GM12801 (cell line): ENCODE results near the gene P4HA3.

Source experiments
- CTCF ChIP-seq: IDR thresholded peaks from one replicate; pipeline ENCODE4 v1.5.1; 2011; ENCODE audit warnings: control low read depth; ENCODE audit not compliant: insufficient read length; ENCODE audit errors: extremely low read depth

P4HA3 gene

GRCh38 chr11:74288911-74289310 lies 22.5 kb downstream of the P4HA3 start:
- no peak for TF ChIP-seq CTCF

GRCh38 chr11:74288161-74288560 lies 23.3 kb downstream of the P4HA3 start:
- no peak for TF ChIP-seq CTCF

DNA sequence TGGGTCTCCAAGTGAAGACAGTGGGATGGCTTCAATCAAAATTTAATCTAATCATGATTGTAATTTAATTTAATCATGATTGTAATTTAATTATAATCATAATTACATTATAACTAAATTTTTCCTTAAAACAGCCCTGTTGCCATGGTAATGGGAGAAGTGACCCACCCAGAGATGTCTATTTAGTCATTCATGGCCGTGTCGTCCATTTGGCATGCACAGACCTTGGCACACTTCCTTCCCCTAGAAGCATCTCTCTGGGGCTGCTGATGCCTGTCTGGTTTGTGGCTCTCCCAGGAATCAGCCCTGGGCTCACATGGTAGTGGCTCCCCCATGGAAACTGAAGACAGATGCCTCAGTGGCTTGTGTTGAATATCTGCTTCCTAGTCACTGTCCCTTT lies 27.0 kb downstream of the P4HA3 start:
- no peak for TF ChIP-seq CTCF

DNA sequence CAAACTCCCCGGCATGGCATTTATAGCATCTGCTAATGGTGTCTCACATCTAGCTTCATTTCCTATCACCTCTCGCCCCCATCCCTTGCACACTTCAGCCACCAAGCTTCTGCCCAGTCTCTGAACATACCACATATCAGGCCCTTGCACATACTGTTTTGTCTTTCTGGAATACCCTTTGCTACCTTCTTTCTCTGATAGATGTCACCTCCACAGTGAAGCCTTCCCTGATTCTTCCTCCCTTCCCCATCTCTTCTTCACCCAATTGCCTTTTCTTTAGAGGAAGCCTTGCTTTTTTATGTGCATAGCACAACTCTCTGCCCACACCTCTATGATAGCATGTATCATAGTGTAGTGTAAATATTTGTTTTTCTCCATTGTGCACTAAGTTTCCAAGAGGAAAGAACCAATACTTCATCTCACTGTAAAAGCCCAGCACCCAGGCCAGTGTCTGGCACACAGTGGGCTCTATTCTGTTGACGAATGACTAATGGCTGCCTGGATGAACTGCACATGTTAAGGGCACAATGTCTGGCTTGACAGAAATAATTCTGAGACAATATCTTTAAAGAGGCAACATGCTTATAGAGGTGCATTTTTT lies 27.8 kb downstream of the P4HA3 start:
- no peak for TF ChIP-seq CTCF

GRCh38 chr11:74282914-74283371 lies 28.5 kb downstream of the P4HA3 start:
- no peak for TF ChIP-seq CTCF

- TF ChIP-seq CTCF: no peak
Observed at GRCh38 chr11:74282421-74282820, 29.0 kb downstream of the P4HA3 start.

DNA sequence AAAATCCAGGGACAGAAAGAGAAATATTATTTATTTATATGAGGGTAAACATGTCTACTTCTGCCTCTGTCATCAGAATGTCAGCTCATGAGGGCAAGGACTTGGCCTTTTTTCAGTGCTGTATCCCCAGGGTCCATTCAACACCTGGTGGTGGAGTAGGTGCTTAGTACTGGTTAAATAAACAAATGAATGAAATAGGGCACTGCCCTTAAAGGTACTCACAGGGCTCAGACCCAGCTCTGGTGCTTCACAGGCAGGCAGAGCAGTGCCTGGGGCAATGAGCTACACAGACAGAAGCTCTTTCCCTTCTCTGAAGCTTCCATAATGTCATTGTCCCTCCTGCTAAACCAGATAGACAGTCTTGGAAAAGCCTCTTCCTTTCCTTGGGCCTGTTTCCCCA lies 30.9 kb downstream of the P4HA3 start:
- no peak for TF ChIP-seq CTCF
